Amniotic stem cell (primary cell): ENCODE data around the gene SIMC1.
"Not testable (repeated sequence)": the region's sequence is repeated elsewhere in the genome, so short reads cannot be mapped to it uniquely, and the experiment has no call there.

Source experiments
- DNase-seq: peaks from one replicate; lab custom pipeline; 2025; lab: John Stamatoyannopoulos, UW

Gene SIMC1

GRCh38 chr5:176237971-176238644 is at the start of gene SIMC1:
Gene SIMC1, plus strand, starts transcription at chr5:176238424. Its CDS starts 85 bp downstream, at chr5:176238509.
- not testable (repeated sequence) for DNase-seq

- DNase-seq: no peak
These were observed 49.6 kb upstream of the SIMC1 start for GRCh38 chr5:176188506-176189193.

- no peak for DNase-seq
These were observed 48.4 kb upstream of the SIMC1 start for GRCh38 chr5:176189857-176190256.

GRCh38 chr5:176190886-176191755 is 47.1 kb upstream of the SIMC1 start:
- DNase-seq: no peak

- no peak for DNase-seq
These were observed 46.0 kb upstream of the SIMC1 start for GRCh38 chr5:176192094-176192721.

- not testable (repeated sequence) for DNase-seq
These were observed 45.5 kb upstream of the SIMC1 start for GRCh38 chr5:176192722-176193117.

GRCh38 chr5:176193636-176194035 is 44.6 kb upstream of the SIMC1 start:
- DNase-seq: not testable (repeated sequence)

GRCh38 chr5:176194238-176195083 is 43.8 kb upstream of the SIMC1 start:
- not testable (repeated sequence) for DNase-seq

- DNase-seq: not testable (repeated sequence)
These were observed 43.2 kb upstream of the SIMC1 start for GRCh38 chr5:176195084-176195413.

GRCh38 chr5:176195487-176196207 is 42.6 kb upstream of the SIMC1 start:
- DNase-seq: not testable (repeated sequence)

- DNase-seq: not testable (repeated sequence)
These were observed 41.4 kb upstream of the SIMC1 start for GRCh38 chr5:176196781-176197180.

- DNase-seq: not testable (repeated sequence)
These were observed 40.9 kb upstream of the SIMC1 start for GRCh38 chr5:176197234-176197858.

- not testable (repeated sequence) for DNase-seq
These were observed 39.9 kb upstream of the SIMC1 start for GRCh38 chr5:176198299-176198698.

GRCh38 chr5:176198991-176199733 is 39.1 kb upstream of the SIMC1 start:
- DNase-seq: not testable (repeated sequence)

- DNase-seq: not testable (repeated sequence)
These were observed 38.3 kb upstream of the SIMC1 start for GRCh38 chr5:176199803-176200399.

- no peak for DNase-seq
These were observed 36.4 kb upstream of the SIMC1 start for GRCh38 chr5:176201811-176202210.

GRCh38 chr5:176203086-176203485 is 35.1 kb upstream of the SIMC1 start:
- no peak for DNase-seq

- DNase-seq: not testable (repeated sequence)
These were observed 34.7 kb upstream of the SIMC1 start for GRCh38 chr5:176203535-176203934.
